OCI-M2 (cell line): ENCODE data around the gene FAM193A.
"Not testable (repeated sequence)": the region's sequence is repeated elsewhere in the genome, so short reads cannot be mapped to it uniquely, and the experiment has no call there.

Experiments used
- DNase-seq: peaks from one replicate; lab custom pipeline; 2025; ENCODE audit not compliant: unreplicated experiment; lab: John Stamatoyannopoulos, UW

Gene FAM193A

DNA sequence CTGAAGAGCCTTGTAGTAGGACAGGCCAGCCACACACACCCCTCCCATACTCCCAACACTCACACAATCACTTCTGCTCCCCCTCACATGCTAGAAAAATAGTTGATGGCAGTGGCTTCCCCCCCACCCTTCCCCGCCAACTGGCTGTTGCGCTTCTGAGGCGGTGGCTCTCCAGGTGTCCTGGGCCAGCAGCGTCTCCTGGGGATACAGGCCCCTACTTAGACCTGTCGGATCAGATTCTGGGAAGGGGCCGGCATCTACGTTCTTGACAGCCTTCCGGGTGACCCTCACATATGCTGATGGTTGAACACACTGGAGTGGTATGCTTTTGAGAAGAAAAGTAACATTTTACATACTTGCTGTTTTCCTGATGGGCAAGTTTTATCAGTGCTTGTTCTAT is 179.8 kb downstream of the FAM193A start:
- DNase-seq = no peak

DNA sequence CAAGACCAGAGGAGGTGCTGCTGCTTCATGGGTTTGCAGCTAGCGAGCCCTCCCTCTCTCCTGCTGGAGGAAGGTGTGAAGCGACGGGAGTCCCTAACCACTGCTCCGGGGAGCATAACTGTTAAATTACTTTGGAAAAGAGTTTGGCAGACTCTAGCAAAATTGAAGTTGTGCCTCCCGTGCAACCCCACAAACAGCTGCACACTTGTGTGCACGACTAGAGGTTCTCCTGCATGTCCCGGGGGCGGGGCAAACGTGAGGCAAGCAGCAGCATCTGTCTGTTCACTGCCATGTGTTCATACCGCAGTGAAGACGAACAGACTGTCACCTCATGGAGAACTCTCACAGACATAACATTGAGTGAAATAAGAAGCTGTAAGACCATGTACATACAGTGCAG is 185.1 kb downstream of the FAM193A start:
- DNase-seq = no peak

DNA sequence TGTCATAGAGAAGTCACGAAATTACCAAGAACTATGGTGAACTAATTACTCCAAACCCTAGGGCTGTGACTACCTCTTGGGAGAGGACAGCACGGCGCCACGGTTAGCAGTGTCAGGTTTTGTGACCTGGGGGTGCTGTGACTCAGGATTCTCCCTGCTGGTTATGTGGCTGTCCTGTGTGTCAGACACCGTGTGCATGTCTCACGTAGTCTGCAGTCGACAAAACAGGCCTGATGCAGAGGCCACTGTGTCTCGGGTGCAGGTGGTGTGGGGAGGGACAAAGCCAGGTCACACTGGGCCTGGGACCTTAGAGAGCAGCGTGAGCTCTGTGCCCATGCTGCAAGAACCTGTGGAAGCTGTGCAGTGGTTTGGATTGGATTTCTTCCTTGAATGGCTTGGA is 185.6 kb downstream of the FAM193A start:
- no peak for DNase-seq

DNA sequence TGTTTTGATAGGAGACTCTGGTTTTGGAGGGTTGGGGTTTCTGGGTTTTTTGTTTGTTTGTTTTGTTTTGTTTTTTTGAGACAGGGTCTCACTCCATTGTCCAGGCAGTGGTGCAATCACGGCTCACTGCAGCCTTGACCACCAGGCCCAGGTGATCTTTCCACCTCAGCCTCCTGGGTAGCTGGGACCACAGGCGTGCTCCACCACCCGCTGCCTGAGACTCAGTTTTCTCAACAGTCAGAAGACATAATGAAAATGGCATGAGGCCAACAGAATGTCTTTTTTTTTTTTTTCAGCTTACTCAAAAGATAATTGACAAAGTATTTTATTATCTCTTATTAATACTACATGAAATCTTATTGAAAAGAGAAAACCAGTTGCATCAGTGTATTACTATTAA is 187.3 kb downstream of the FAM193A start:
- no peak for DNase-seq

DNA sequence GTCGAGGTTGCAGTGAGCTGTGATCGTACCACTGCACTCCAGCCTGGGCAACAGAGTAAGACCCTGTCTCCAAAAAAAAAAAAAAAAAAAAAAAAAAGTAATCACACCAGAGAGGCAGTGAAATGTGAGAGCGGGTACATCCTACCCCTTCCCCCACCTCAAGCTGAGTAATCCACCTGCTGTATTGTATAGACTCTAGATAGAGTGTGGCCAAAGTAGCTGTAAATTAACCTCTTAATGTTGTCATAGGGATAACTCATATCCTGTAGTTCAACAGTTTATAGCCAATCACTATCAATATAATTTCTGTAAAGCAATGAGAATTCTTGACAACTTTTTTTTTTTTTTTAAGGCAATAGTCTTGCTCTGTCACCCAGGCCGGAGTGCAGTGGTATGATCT is 188.9 kb downstream of the FAM193A start:
- no peak for DNase-seq

DNA sequence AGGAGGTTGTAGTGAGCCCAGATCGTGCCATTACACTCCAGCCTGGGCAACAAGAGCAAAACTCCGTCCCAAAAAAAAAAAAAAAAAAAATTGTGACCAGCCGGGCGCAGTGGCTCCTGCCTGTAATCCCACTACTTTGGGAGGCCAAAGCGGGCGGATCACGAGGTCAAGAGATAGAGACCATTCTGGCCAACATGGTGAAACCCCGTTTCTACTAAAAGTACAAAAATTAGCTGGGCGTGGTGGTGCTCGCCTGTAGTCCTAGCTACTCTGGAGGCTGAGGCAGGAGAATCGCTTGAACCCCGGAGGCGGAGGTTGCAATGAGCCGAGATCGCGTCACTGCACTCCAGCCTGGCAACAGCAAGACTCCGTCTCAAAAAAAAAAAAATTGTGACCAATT is 190.4 kb downstream of the FAM193A start:
- not testable (repeated sequence) for DNase-seq

DNA sequence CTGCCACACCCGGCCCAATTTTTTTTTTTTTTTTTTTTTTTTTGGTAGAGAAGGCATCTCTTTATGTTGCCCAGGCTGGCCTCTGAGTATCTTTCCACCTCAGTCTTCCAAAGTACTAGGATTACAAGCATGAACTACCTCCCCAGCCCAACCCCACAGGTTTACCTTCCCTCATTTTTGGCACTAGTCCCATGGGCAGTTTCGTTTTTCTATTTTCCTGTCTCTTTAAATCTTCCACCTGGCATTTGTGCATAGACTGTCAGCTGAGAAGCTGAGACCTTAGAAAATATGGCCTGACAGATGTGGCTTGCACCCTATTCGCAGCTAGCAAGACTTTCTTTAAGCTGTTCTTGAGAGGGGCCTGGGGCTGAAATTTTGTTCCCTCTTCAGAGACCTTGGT is 191.8 kb downstream of the FAM193A start:
- no peak for DNase-seq

DNA sequence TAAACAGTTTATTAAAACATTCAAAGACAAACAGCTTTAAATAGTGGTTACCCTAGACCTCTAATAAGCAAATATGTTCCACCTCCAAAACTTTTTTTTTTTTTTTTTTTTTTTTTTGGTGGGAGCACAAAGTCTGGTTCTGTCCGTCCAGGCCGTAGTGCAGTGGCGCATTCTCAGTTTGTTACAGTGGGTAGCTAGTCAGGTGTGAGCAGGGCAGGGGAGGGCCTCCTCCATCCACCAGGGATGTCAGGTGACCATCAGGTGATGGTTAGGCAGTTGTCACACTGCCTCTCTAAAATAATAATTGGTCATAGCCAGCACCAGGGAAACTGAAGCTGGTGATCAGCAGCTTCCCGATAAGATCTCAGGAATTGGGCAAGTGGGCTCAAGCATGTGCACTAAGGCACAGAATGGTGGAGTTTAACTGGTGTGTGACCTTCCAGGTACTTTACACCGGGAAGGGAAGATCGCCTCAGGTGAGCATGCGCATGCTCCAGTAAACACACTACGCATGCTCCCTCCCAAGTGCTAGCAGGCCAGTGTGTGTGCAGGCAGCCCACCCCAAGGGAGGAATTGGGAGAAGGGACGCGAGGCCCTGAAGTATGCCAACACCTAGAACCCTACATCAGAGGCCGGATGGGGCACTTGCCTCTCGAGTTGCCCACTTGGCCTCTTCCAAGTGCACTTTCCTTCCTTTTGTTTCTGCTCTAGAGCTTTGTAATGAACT is 192.5 kb downstream of the FAM193A start:
- no peak for DNase-seq

DNA sequence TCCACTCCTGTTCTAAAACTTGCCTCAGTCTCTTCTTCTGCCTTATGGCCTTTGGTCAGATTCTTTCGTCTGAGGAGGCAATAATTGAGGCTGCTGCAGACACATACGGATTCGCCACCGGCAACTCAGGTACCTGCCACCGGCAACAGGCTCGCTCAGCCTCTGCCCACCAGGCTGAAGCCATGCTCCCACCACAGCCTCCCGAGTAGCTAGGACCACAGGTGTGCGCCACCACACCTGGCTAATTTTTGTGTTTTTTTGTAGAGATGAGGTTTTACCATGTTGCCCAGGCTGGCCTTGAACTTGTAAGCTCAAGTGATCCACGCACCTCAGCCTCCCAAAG is 193.1 kb downstream of the FAM193A start:
- no peak for DNase-seq

DNA sequence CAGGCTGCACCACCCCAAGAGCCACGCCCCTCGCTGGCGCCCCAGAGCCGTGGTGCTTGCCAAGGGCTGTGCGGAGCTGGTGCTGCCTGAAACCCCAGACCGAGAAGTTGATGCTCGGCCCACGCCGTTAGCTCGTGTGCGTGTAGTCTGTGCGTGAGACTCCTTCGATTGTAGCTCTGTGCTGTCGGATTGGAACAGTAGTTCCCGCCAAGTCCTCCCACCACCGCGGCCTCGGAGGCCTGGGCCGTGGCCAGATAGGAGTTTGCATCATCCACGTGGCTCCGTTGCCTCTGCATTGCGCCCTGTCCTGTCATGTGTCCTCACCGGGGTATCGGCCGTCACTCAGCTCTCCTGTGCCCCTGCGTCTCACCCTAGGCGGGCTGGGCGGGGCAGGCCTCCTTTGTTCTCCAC is 195.5 kb downstream of the FAM193A start:
- DNase-seq = no peak

DNA sequence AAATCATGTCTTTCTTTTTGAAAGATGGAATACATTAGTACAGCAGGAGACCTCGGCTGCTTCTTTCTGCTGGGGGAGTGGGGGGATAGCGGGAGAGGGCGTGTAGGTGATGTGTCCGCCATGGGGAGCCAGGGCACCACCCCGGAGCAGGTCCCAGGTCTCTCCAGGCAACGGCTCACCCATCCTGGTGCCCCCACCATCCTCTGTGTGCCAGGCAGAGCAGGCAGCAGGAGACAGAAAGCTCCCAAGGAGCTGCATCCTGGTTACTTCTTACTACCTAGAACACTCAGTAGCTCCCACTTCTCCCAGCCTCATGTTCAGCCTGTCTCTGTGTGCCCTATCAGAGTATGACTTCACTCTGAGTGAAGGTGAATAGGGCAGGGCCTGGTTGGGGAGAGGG is 196.1 kb downstream of the FAM193A start:
- no peak for DNase-seq

DNA sequence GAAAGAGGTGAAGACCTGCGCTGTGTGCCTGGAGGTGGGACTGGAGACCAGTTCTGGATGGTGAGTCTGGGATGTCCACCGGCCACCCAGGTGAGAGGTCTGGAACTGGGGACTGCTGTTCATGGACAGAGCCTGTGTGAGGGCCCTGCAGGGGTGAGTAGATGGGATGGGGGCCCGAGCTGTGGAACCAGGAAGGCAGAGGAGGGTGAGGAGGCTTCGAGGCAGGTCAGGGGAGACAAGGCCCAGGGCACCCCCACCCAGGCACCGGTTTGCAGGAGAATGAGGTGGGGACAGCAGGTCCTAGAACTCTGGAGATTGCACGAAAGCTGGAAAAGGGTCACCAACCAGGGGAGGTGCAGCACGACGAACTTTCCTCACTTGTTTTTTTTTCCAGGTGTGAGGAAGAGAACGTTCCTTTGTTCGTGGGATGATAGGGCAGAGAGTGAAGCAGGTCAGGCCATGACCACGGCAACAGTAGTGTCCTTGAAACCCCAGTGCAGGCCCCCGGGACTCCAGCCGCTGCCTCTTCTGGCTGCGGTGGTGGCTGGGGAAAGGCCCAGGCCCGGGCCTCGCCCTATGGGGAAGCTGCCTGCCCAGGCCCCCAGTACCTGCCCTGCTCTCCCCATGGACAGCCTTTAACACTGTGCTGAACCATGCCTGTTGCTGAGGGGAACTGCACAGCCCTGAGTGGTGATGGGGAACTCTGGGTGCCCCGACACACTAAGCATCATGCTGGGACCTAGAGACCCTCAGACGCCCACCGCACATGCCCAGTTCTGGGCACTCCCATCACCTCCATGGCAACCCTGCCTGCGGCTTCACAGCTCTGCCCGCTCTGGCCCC is 196.8 kb downstream of the FAM193A start:
- no peak for DNase-seq

DNA sequence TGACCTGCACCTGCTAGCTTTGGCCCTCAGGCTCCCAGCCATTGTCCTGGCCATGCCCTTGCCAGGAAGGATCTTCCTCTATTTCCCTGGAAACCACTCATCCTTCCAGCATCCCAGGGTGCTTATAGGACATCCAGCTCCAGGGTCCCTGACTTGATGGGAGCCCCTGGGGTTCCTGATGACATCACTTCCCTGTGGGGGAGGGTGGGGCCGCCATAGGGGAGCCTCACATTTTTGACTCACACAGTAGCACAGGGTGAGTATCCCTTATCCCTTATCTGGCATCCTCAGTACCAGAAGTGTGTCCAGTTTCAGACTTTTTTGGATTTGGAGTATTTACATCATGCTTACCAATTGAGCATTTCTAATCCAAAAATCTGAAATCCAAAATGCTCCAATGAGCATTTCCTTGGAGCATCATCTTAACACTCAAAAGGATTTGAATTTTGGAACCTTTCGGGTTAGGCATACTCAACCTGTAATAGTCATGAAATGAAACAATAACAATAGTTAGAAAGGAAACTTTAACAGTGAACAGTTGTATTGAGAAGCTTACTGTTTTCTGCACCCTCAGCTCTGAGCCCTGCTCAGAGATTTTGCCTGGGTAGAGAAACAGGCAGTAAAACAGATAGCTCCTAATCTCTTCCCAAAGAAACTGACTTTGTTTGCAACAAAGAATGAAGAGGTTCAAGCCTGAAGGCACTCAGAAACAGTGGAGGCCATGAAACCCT is 197.6 kb downstream of the FAM193A start:
- DNase-seq = no peak

DNA sequence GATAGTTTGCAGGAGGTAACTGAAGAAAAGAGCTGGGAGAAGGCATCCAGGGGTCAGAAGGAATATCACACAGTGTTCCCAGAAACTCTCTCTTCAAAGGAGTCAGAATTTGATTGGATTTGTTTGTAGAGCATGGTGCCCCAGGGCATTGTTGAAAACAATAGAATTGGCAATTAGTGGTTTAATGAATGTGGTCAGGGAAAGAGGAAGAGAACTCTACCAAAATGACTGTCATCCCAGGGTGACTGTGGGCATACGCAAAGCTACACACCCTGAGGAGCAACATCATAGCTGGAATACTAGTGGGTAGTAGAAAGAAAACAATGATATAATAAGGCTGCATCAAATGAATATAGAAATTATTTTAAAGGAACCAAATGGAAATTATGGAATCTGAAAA is 198.2 kb downstream of the FAM193A start:
- DNase-seq = no peak

DNA sequence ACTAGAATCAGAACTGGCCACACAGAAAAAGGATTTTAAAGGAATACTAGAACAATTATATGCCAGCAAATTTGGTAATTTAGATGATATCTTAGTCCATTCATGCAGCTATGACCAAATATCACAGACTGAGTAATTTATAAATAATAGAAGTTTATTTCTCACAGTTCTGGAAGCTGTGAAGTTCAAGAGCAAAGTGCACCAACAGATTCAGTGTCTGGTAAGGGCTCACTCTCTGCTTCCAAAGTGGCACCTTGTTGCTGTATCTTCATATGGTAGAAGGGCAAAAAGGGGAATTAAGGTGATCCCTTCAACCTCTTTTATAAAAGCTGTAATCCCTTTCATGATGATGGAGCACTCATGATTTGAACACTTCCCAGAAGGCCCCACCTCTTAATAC is 199.4 kb downstream of the FAM193A start:
- DNase-seq = no peak

DNA sequence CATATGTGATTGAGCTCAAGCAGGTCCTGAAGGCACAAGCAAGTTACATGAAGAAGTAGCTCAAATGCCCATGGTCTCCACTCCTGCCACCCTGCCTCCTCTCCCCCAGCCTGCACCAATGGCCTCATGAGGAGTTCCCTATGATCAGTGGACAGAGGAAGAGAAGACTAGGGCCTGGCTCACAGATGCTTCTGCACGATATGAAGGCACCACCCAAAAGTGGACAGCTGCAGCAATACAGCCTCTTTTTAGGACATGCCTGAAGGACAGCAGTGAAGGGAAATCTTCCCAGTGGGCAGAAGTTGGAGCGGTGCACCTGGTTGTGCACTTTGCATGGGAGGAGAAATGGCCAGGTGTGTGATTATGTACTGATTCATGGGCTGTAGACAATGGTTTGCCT is 201.8 kb downstream of the FAM193A start:
- DNase-seq = not testable (repeated sequence)

DNA sequence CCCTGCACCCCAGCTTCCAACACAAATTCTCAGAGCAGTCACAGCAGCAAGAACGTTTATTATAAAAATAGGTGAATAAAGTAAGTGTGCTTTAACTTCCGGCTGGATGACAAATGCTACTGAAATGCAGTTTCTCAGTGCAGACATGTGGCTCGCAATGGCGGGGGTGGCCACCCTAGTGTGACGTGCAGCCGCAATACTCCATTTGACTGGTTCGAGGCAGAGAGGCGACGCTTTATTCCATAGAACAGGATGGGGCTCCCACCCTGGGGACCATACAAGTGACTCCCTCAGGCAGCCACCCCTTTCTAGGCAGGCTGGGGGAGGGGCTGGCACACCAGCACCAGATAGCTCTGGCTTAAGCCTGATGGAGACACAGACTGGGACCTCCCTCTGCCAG is 205.2 kb downstream of the FAM193A start:
- no peak for DNase-seq

DNA sequence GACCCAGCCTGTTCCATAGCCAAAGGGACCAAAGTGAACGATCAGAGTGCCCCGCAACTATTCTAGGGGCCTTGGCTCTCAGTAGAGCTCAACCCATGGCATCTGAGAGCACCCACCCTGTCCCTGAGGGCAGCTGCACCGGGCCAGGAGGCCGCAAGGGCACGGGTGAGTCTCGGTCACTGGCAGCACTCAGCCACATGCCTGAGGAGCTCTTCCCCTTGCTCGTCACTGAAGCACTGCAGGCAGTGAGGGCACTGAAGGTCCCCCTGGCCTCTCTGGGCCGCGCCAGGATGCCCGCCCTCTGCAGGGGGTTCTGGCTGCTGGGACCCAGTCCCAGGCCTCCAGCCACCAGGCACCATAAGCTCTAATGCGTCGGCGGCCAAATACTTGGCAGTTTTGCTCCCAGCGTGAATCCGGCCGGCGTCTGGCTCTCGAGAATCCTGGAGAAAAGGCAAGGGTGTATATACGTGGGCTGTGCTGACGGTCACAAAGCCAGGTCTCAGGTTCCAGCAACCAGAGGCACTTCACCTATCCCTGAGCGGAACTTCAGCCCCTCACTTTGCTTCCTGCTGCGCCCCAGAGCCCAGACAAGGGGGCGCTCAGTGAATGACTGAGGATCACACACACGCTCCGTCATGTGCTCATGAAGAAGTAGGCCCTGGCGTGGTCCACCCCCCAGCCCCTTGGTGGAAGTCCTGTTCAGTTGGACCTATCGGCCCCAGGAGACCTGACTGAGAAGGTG is 205.8 kb downstream of the FAM193A start:
- no peak for DNase-seq

DNA sequence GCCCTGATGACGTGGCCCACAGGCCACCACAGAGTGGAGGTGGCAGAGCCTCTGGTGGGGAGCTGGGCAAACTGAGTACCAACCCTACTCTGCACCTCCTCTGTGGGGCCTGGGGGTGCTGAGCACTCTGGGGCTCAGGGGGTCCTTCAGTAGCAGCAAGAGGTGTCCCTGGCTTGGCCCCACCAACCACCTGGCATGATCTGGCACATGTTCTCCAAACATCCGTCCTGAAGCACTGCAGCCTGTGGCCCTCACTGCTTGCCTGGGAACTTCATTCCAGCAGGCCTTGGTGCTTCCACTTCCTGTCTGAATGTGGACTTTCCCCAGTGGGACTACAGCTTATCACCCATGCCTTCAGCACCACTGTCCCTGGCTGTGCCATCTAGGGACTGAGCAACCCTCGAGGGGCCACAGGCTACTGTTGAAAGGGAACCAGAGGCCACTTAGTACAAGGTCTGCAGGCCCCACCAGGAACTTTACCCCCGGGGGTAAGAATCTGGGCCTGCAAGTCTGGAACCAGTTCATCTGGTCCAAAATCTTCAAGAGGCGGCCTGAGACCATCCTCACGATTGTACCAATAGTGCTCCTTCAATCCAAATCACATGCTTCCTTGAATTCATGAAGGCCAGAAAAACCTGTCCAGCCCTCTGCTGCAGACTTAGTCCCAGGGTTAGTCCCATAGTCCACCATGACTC is 206.5 kb downstream of the FAM193A start:
- DNase-seq = no peak

DNA sequence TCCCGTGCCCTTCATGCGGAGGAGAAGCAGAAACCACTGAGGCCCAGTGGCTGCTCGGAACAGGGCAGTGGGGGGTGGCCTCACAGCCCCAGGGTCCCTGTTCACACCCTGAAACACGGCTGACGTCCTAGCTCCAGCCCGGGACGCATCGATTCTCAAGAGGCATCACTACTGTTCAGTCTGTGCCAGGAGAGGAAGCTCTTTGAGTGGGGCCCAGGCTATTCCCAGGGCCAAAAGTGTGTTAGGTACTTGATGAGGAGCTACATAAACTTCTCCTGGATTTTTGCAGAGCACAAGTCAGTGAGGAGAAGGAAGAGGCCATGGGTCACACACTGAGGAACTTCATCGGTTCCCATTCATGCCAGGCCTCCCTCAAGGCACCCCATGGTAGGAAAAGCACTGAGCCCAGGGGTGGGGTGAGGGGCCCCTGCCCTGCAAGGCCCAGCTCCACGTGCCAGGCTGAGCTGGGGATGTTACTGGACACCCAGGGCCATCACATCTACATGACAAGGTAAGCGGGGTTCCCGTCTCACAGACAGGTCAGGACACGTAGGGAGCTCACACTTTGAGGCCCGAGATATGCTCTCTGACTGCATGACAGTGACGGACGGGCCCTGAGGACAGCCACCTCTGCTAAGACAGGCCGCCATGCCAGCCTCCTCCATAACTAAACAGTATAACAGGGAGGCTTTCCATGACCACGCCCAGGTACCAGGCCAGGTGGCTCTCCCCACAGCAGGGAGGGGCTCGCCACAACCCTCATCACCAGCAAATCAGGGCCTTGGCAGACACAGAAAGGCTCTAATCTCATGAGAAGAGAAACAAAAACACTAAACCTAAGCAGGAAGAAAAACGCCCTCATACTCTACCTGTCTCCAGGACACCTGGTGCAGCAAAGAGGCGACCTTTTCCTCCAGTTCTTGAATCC is 207.3 kb downstream of the FAM193A start:
- no peak for DNase-seq
